Lower lobe of right lung (tissue), 2 donors: Measurements from ENCODE around the gene RBBP8. TPM values are rescaled to one million over a fixed set of nuclear protein-coding genes. Genes with fewer than 3 reads are reported as not detected.
"Not testable (repeated sequence)": the region's sequence is repeated elsewhere in the genome, so short reads cannot be mapped to it uniquely, and the experiment has no call there.

Experiments
- ATAC-seq, 2 donors: fragments of 200-7000 bp; cut with Tn5 transposase; one replicate each; pipeline ENCODE4 v1.9.1; 2020 to 2022; ENCODE audit warnings: mild to moderate bottlenecking in 2 of 2, moderate library complexity in 2 of 2
- DNase-seq: peaks from one replicate; pipeline ENCODE4 v3.0.0-alpha.2; 2020
- H3K27ac ChIP-seq: fragments of 200-600 bp; one replicate; pipeline ENCODE4 v1.8.0; 2022
- H3K27me3 ChIP-seq: fragments of 200-600 bp; one replicate; pipeline ENCODE4 v1.8.0; 2022; ENCODE audit warnings: low read depth
- H3K36me3 ChIP-seq: fragments of 200-600 bp; one replicate; pipeline ENCODE4 v1.8.0; 2022; ENCODE audit warnings: mild to moderate bottlenecking
- H3K4me1 ChIP-seq: fragments of 200-600 bp; one replicate; pipeline ENCODE4 v1.8.0; 2022
- H3K4me3 ChIP-seq: fragments of 200-600 bp; one replicate; pipeline ENCODE4 v1.8.0; 2022; ENCODE audit warnings: mild to moderate bottlenecking
- H3K9me3 ChIP-seq: fragments of 200-600 bp; one replicate; pipeline ENCODE4 v1.8.0; 2022
- CTCF ChIP-seq: fragments of 200-600 bp; IDR thresholded peaks from one replicate; pipeline ENCODE4 v1.8.0; 2022; ENCODE audit warnings: antibody characterized with exemption, mild to moderate bottlenecking
- intact Hi-C: fragments of 100-400 bp; cut with DNase I; formaldehyde crosslinking; loops from one replicate; pipeline ENCODE4 v1.11.0; 2022
- long read RNA-seq: library from polyadenylated mRNA; unstranded; transcript quantifications from one replicate; pipeline ENCODE4 v2.0.0, GENCODE V29; 2021
- total RNA-seq: library from RNA; stranded (reverse); fragmentation: NEBNext Ultra II Directional; extraction: Animal tissue kit (Norgen Biotek cat#: 25700); gene quantifications from one replicate; pipeline ENCODE4 v1.2.1, GENCODE V29; 2021
- donor health status: DM: no; HTN: yes; CAD: no; lungs with severe emphysema.

Gene RBBP8
- 32.7 TPM for total RNA-seq
- long read RNA-seq, partial matches to known transcripts, result 13 of 23 reads
- long read RNA-seq, other reads (novel, unspliced or antisense), result 5 of 23 reads

- Histone ChIP-seq H3K4me1 (peaks cover 9% of the 10 kb centered on the region), H3K27ac (peak within 1 kb of the TSS; percentile 93), H3K27me3 (no peaks in the 10 kb centered on the region), H3K36me3 (peaks cover 16% of the 10 kb centered on the region), H3K9me3 (no peaks in the 10 kb centered on the region), H3K4me3 (peak within 1 kb of the TSS; percentile 84)
- no peak for TF ChIP-seq CTCF
- ATAC-seq, result peak; percentile 96 to 98
- DNase-seq, result peak; percentile 88
- intact Hi-C loops, result no loop called here
Observed at GRCh38 chr18:22933206-22933965, at the start of gene RBBP8. TSS of gene RBBP8 (plus strand) at chr18:22933328. CDS start at chr18:22936852, 3,524 bp downstream.

GRCh38 chr18:22883827-22884226 is 49.3 kb upstream of the RBBP8 start:
- Histone ChIP-seq H3K4me3 (no peak overlapping the region), H3K27ac (no peak overlapping the region), H3K36me3 (no peaks in the 10 kb centered on the region), H3K9me3 (no peaks in the 10 kb centered on the region), H3K27me3 (no peaks in the 10 kb centered on the region), H3K4me1 (no peaks in the 10 kb centered on the region)
- DNase-seq (no peak), ATAC-seq (no peak)
- intact Hi-C loops, result no loop called here
- no peak for TF ChIP-seq CTCF

GRCh38 chr18:22885694-22886093 is 47.4 kb upstream of the RBBP8 start:
- ATAC-seq, H3K4me3 ChIP-seq, H3K36me3 ChIP-seq, H3K9me3 ChIP-seq, H3K27me3 ChIP-seq, intact Hi-C loops, H3K4me1 ChIP-seq, DNase-seq, H3K27ac ChIP-seq: not testable (repeated sequence)

GRCh38 chr18:22899421-22899820 is 33.7 kb upstream of the RBBP8 start:
- Histone ChIP-seq H3K36me3 (no peaks in the 10 kb centered on the region), H3K27ac (no peak overlapping the region), H3K9me3 (no peaks in the 10 kb centered on the region), H3K27me3 (no peaks in the 10 kb centered on the region), H3K4me1 (no peaks in the 10 kb centered on the region), H3K4me3 (no peak overlapping the region)
- no peak for DNase-seq
- intact Hi-C loops, result no loop called here
- ATAC-seq, result no peak
- no peak for TF ChIP-seq CTCF

GRCh38 chr18:22900558-22901238 is 32.4 kb upstream of the RBBP8 start:
- Histone ChIP-seq H3K36me3 (no peaks in the 10 kb centered on the region), H3K4me3 (no peak overlapping the region), H3K9me3 (no peaks in the 10 kb centered on the region), H3K4me1 (no peaks in the 10 kb centered on the region), H3K27ac (no peak overlapping the region), H3K27me3 (no peaks in the 10 kb centered on the region)
- DNase-seq (no peak), ATAC-seq (no peak)
- intact Hi-C loops, result no loop called here
- TF ChIP-seq CTCF, result no peak

GRCh38 chr18:22902093-22902492 is 31.0 kb upstream of the RBBP8 start:
- DNase-seq, result no peak
- intact Hi-C loops, result no loop called here
- no peak for ATAC-seq
- Histone ChIP-seq H3K27ac (no peak overlapping the region), H3K27me3 (no peaks in the 10 kb centered on the region), H3K36me3 (no peaks in the 10 kb centered on the region), H3K4me3 (no peak overlapping the region), H3K9me3 (no peaks in the 10 kb centered on the region), H3K4me1 (no peaks in the 10 kb centered on the region)
- no peak for TF ChIP-seq CTCF

GRCh38 chr18:22903248-22903647 is 29.9 kb upstream of the RBBP8 start:
- H3K4me3 ChIP-seq, H3K4me1 ChIP-seq, H3K27ac ChIP-seq, H3K9me3 ChIP-seq, DNase-seq, ATAC-seq, H3K27me3 ChIP-seq, intact Hi-C loops, H3K36me3 ChIP-seq: not testable (repeated sequence)
